Cardiac muscle cell (in vitro differentiated cells and primary cell): ENCODE measurements around the gene CXCL10. TPM values are rescaled to one million over a fixed set of nuclear protein-coding genes. Genes with fewer than 3 reads are reported as not detected.

Experiments
- DNase-seq, 2 donors: peaks; one replicate each; pipeline versions ENCODE4 v3.0.0 to v3.0.0-alpha.2; 2010 to 2017; ENCODE audit warnings: low read depth in 1 of 2, low spot score in 1 of 2
- H3K27ac ChIP-seq: fragments of 200-600 bp; sonication (generic); 2 replicates; pipeline ENCODE4 v1.5.1; 2016
- H3K27me3 ChIP-seq: fragments of 200-600 bp; sonication (generic); 2 replicates; pipeline ENCODE4 v1.6.0; 2016; ENCODE audit warnings: control low read depth
- H3K36me3 ChIP-seq: fragments of 200-600 bp; sonication (generic); 2 replicates; pipeline ENCODE4 v1.5.1; 2016; ENCODE audit warnings: control low read depth
- H3K4me1 ChIP-seq: fragments of 200-600 bp; sonication (generic); 2 replicates; pipeline ENCODE4 v1.8.1; 2017; ENCODE audit warnings: low read depth, mild to moderate bottlenecking, mixed run types
- H3K4me3 ChIP-seq: fragments of 200-600 bp; sonication (generic); 2 replicates; pipeline ENCODE4 v1.5.1; 2016; ENCODE audit warnings: mild to moderate bottlenecking
- H3K9me3 ChIP-seq: fragments of 200-600 bp; sonication (generic); 2 replicates; pipeline ENCODE4 v1.5.1; 2017; ENCODE audit warnings: low read depth, mild to moderate bottlenecking, control low read depth
- polyA plus RNA-seq: library from polyadenylated mRNA; unstranded; fragments of >200 nt; fragmentation: Nextera tagmentation; extraction: Ambion mirVana; gene quantifications from 2 replicates; pipeline ENCODE4 v1.2.1, GENCODE V29; 2016
- total RNA-seq: library from RNA; depleted of rRNA; stranded (reverse); fragments of >200 nt; gene quantifications from 2 replicates; pipeline ENCODE4 v1.2.3, GENCODE V29; 2016
- TF ChIP-seq, protein P1 (sequence below): IDR thresholded peaks from 2 replicates; pipeline ENCODE4 v1.5.1; 2012; ENCODE audit warnings: low read depth, mild to moderate bottlenecking, low read length

Gene CXCL10
- total RNA-seq (not detected in 2 replicates), polyA plus RNA-seq (not detected in 2 replicates)

DNA sequence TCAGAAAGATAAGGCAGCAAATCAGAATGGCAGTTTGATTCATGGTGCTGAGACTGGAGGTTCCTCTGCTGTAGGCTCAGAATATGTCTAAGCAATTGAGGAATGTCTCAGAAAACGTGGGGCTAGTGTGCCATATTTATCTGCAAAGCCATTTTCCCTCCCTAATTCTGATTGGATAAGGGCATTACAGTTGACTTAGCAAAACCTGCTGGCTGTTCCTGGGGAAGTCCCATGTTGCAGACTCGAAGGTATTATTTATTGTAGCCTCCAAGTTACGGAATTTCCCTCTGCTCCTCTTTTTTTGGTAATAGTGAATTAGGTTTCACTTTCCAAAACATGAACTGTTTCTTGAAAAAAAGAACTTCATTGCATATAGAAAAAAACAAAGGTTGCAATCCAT is at the start of gene CXCL10:
TSS of gene CXCL10 (minus strand) at position 109 of the 400 bp plus-strand sequence. CDS start at position 43, 66 bp downstream.
- Histone ChIP-seq H3K4me1 (no peaks in the 10 kb centered on the region), H3K9me3 (no peaks in the 10 kb centered on the region), H3K27me3 (no peaks in the 10 kb centered on the region), H3K4me3 (no peak within 1 kb of the TSS), H3K27ac (no peak within 1 kb of the TSS), H3K36me3 (no peaks in the 10 kb centered on the region)
- no peak for DNase-seq
- TF ChIP-seq, protein P1, sequence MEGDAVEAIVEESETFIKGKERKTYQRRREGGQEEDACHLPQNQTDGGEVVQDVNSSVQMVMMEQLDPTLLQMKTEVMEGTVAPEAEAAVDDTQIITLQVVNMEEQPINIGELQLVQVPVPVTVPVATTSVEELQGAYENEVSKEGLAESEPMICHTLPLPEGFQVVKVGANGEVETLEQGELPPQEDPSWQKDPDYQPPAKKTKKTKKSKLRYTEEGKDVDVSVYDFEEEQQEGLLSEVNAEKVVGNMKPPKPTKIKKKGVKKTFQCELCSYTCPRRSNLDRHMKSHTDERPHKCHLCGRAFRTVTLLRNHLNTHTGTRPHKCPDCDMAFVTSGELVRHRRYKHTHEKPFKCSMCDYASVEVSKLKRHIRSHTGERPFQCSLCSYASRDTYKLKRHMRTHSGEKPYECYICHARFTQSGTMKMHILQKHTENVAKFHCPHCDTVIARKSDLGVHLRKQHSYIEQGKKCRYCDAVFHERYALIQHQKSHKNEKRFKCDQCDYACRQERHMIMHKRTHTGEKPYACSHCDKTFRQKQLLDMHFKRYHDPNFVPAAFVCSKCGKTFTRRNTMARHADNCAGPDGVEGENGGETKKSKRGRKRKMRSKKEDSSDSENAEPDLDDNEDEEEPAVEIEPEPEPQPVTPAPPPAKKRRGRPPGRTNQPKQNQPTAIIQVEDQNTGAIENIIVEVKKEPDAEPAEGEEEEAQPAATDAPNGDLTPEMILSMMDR, result no peak

DNA sequence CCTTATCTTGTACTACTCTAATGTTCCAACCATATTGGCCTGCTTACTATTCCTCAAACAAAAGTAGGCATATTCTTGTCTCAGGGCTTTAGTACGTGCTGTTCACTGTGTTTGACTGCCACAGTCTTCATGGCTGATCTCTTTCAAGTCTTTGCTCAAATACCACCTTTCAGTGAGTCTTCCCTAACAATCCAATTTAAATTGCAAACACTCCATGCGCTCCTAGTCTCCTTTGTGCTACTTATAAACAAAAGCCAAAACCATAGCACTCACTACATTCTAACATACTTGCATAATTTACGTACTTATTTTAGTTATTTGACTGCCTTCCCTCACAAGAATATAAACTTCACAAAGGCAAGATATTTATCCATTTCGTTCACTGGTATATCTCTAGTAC is 49.5 kb upstream of the CXCL10 start:
- Histone ChIP-seq H3K4me1 (peaks cover 19% of the 10 kb centered on the region), H3K27me3 (no peaks in the 10 kb centered on the region), H3K36me3 (no peaks in the 10 kb centered on the region), H3K4me3 (no peak overlapping the region), H3K9me3 (no peaks in the 10 kb centered on the region), H3K27ac (no peak overlapping the region)
- DNase-seq, result no peak
- TF ChIP-seq, protein P1, result no peak

DNA sequence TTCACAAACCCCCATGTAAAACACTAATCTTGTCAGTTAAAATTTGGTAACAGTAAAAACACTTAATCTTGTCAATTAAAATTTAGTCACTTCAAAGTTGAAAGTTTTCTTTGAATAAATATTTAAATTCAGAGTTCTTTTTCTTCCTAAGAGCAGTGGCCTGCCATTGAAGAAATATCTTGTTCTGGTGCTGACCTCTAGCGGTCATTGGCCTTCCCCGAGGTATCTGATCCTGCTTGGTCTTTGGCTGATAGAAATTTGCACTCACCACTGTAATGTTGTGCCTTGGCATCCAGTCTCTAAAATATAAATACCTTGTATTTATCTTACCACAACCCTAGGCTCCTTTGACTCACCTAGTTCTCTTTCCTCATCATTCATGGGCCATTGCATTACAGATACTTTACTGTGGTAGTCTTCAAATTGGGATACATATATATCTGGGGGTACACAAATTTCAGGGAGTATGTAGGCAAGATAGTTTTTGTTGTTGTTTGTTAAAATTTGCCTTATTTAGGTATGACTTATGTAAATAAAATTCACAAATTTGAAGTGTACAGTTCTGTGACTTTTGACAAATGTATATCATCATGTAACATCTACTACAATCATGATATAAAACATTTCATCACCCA is 44.5 kb upstream of the CXCL10 start:
- Histone ChIP-seq H3K9me3 (no peaks in the 10 kb centered on the region), H3K4me1 (no peaks in the 10 kb centered on the region), H3K36me3 (no peaks in the 10 kb centered on the region), H3K4me3 (no peak overlapping the region), H3K27ac (no peak overlapping the region), H3K27me3 (no peaks in the 10 kb centered on the region)
- peak; percentile 80 to 83 for DNase-seq
- TF ChIP-seq, protein P1, result peak; percentile 89

DNA sequence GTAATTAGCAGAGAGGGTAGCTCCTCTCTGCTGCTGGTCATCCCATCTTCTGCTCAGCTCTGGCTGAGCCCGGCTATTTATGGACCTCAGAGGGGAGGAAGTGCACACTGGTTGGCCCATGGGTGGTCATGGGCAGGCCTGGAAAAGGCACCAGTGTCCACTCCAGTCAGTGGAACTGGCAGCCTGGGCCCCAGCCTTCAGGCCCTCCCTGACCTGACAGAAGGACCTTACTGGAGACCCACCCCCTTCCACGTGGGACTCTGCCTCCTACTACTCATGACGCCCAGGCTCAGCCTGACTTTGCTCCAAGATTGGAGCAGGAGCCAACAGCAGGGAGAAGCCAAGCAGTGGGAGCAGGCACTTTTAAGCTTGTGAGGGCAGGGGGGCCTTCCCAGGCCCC is 43.2 kb upstream of the CXCL10 start:
- Histone ChIP-seq H3K27me3 (no peaks in the 10 kb centered on the region), H3K27ac (no peak overlapping the region), H3K36me3 (no peaks in the 10 kb centered on the region), H3K4me3 (no peak overlapping the region), H3K9me3 (no peaks in the 10 kb centered on the region), H3K4me1 (no peaks in the 10 kb centered on the region)
- DNase-seq, result no peak
- TF ChIP-seq, protein P1, result no peak

DNA sequence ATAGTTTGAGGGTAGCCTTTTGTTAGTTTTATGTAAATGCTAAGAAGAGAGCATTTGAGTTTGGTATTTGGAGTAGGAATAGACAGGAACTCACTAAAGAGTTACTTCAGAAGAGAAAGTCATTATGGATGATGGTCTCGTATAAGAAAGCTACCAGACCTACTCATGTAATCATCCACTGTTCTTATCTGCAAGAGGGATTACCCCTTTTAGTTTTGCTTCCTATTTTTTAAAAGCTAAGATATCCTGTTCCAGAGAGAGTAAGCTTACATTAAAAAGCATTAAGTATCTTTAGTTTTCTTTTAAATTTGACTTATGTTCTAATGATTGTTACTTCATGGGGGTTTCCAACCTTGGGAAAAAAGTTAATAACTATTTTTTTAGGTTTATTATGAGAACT is 38.7 kb upstream of the CXCL10 start:
- Histone ChIP-seq H3K4me1 (no peaks in the 10 kb centered on the region), H3K27me3 (no peaks in the 10 kb centered on the region), H3K36me3 (no peaks in the 10 kb centered on the region), H3K4me3 (no peak overlapping the region), H3K27ac (no peak overlapping the region), H3K9me3 (no peaks in the 10 kb centered on the region)
- TF ChIP-seq, protein P1, result no peak
- no peak for DNase-seq
